HepG2 (cell line): ENCODE data around the gene USH2A. TPM values are rescaled to one million over a fixed set of nuclear protein-coding genes. Genes with fewer than 3 reads are reported as not detected.

Experiments
- ATAC-seq: fragments of 200-7000 bp; cut with Tn5 transposase; 3 replicates; pipeline ENCODE4 v1.9.1; 2020; ENCODE audit warnings: mild to moderate bottlenecking, moderate library complexity
- BruUV-seq: library from RNA; stranded (reverse); fragments of 400-500 nt; replicated peaks from 2 replicates; lab custom pipeline; 2021; lab: Mats Ljungman, UMichigan
- CTCF ChIA-PET: fragments of 300-600 bp; formaldehyde crosslinking; extraction: SDS; loops from one replicate; lab custom pipeline; 2021; ENCODE audit warnings: low total read pairs, inconsistent platforms, low intra/inter-chr PET ratio; lab: Yijun Ruan, JAX
- POLR2A ChIA-PET: fragments of 350-600 bp; sonication (Branson Sonifier 250); formaldehyde crosslinking; loops from one replicate; lab custom pipeline; 2020; ENCODE audit warnings: antibody characterized with exemption, inconsistent platforms; lab: Yijun Ruan, JAX
- DNase-seq: peaks from one replicate; pipeline ENCODE4 v3.0.0-alpha.2; 2015; ENCODE audit warnings: low spot score
- FAIRE-seq: peaks from 3 replicates; lab custom pipeline; 2011; peaks lifted over from hg19 to GRCh38; lab: Jason Lieb, UNC
- H2AFZ ChIP-seq: one replicate; pipeline ENCODE4 v1.6.1; 2011; ENCODE audit warnings: low read length, inconsistent platforms
- H3K27ac ChIP-seq: fragments of 300-600 bp; 3 replicates; pipeline ENCODE4 v1.8.0; 2011; ENCODE audit warnings: mixed run types, mild to moderate bottlenecking, mixed read lengths, low read length, inconsistent platforms; ENCODE audit not compliant: insufficient read depth; ENCODE audit errors: extremely low read length
- H3K27me3 ChIP-seq, 2 experiments: fragments of 200-600 bp in 1 of 2; 2 replicates in 1 of 2; 3 replicates in 1 of 2; pipeline versions ENCODE4 v1.6.0 to v1.8.0; 2011; ENCODE audit warnings: low read length in 2 of 2, mild to moderate bottlenecking in 2 of 2, moderate library complexity in 2 of 2, inconsistent platforms in 1 of 2; ENCODE audit not compliant: insufficient read depth in 2 of 2, control insufficient read depth in 1 of 2
- H3K36me3 ChIP-seq, 2 experiments: fragments of 200-600 bp in 1 of 2; replicated peaks in 1 of 2; 2 replicates in 1 of 2; 3 replicates in 1 of 2; pipeline versions ENCODE4 v1.5.1 to v1.8.0; 2011; ENCODE audit warnings: low read length in 2 of 2, inconsistent platforms in 1 of 2; ENCODE audit not compliant: insufficient read depth in 2 of 2, control insufficient read depth in 1 of 2
- H3K4me1 ChIP-seq: 2 replicates; pipeline ENCODE4 v1.5.1; 2012; ENCODE audit warnings: low read length, inconsistent platforms; ENCODE audit not compliant: insufficient read depth
- H3K4me2 ChIP-seq: 2 replicates; pipeline ENCODE4 v1.6.0; 2011; ENCODE audit warnings: low read depth, low read length, inconsistent platforms
- H3K4me3 ChIP-seq, 3 experiments: fragments of 200-600 bp in 1 of 3; sonication (generic), shearing (Covaris generic) in 1 of 3; replicated peaks in 1 of 3; 2 replicates each; pipeline ENCODE4 v1.5.1; 2011 to 2016; ENCODE audit warnings: low read length in 3 of 3, inconsistent platforms in 2 of 3, low read depth in 2 of 3, mild to moderate bottlenecking in 2 of 3, control low read depth in 1 of 3, mixed read lengths in 1 of 3; ENCODE audit not compliant: insufficient read depth in 1 of 3
- H3K79me2 ChIP-seq: one replicate; pipeline ENCODE4 v1.6.1; 2011; ENCODE audit warnings: low read length, inconsistent platforms; ENCODE audit not compliant: insufficient read depth
- H3K9ac ChIP-seq: 2 replicates; pipeline ENCODE4 v1.6.0; 2011; ENCODE audit warnings: mild to moderate bottlenecking, low read depth, low read length, inconsistent platforms; ENCODE audit not compliant: insufficient read depth
- H3K9me3 ChIP-seq: 2 replicates; pipeline ENCODE4 v1.5.1; 2012; ENCODE audit warnings: mild to moderate bottlenecking, low read length
- H4K20me1 ChIP-seq: 2 replicates; pipeline ENCODE4 v1.6.0; 2011; ENCODE audit warnings: inconsistent platforms, mild to moderate bottlenecking, low read length, moderate library complexity; ENCODE audit not compliant: insufficient read depth
- BCLAF1 ChIP-seq: fragments of 450-650 bp; IDR thresholded peaks from 2 replicates; pipeline ENCODE4 v1.6.1; 2017; ENCODE audit warnings: mild to moderate bottlenecking
- CEBPZ ChIP-seq: IDR thresholded peaks from 2 replicates; pipeline ENCODE4 v1.6.1; 2012; ENCODE audit warnings: low read length, improper control_type of control experiment
- CREBL2 ChIP-seq: sonication (generic); formaldehyde crosslinking; IDR thresholded peaks from 2 replicates; pipeline ENCODE4 v1.8.1; 2023; ENCODE audit warnings: missing genetic modification reagents, mild to moderate bottlenecking, borderline replicate concordance
- LCORL ChIP-seq, 2 experiments: fragments of 450-650 bp in 1 of 2; sonication (generic) in 1 of 2; formaldehyde crosslinking in 1 of 2; IDR thresholded peaks; 2 replicates each; pipeline versions ENCODE4 v1.5.0 to v1.6.1; 2017 to 2020; ENCODE audit warnings: antibody characterized with exemption in 1 of 2, missing genetic modification reagents in 1 of 2
- MED8 ChIP-seq: sonication (generic); formaldehyde crosslinking; IDR thresholded peaks from 2 replicates; pipeline ENCODE4 v1.8.1; 2023; ENCODE audit warnings: mild to moderate bottlenecking, missing genetic modification reagents; ENCODE audit not compliant: insufficient replicate concordance
- MXD4 ChIP-seq: IDR thresholded peaks from 2 replicates; pipeline ENCODE4 v1.6.1; 2016; ENCODE audit warnings: mild to moderate bottlenecking, missing biosample characterization, missing genetic modification reagents
- NCOR1 ChIP-seq: fragments of 200-600 bp; sonication (generic); IDR thresholded peaks from 2 replicates; pipeline ENCODE4 v1.7.0; 2017; ENCODE audit warnings: antibody characterized with exemption, low read length, borderline replicate concordance
- NR0B2 ChIP-seq: sonication (generic); formaldehyde crosslinking; IDR thresholded peaks from 2 replicates; pipeline ENCODE4 v1.4.0; 2020; ENCODE audit warnings: mild to moderate bottlenecking, missing genetic modification reagents
- RCOR2 ChIP-seq: IDR thresholded peaks from 2 replicates; pipeline ENCODE4 v1.6.1; 2016; ENCODE audit warnings: missing biosample characterization, missing genetic modification reagents
- REXO4 ChIP-seq: sonication (generic); formaldehyde crosslinking; IDR thresholded peaks from 2 replicates; pipeline ENCODE4 v1.8.0; 2022; ENCODE audit warnings: missing genetic modification reagents, mild to moderate bottlenecking, borderline replicate concordance
- SSRP1 ChIP-seq: IDR thresholded peaks from 2 replicates; pipeline ENCODE4 v1.6.1; 2016; ENCODE audit warnings: control low read depth
- ZBTB46 ChIP-seq: sonication (generic); formaldehyde crosslinking; IDR thresholded peaks from 2 replicates; pipeline ENCODE4 v1.4.0; 2020; ENCODE audit warnings: mild to moderate bottlenecking, missing genetic modification reagents, borderline replicate concordance
- ZFP62 ChIP-seq: sonication (generic); formaldehyde crosslinking; IDR thresholded peaks from 2 replicates; pipeline ENCODE4 v1.4.0; 2020; ENCODE audit warnings: missing genetic modification reagents
- ZNF619 ChIP-seq: sonication (generic); formaldehyde crosslinking; IDR thresholded peaks from 2 replicates; pipeline ENCODE4 v1.4.0; 2020; ENCODE audit warnings: mild to moderate bottlenecking, missing genetic modification reagents
- ZNF644 ChIP-seq: IDR thresholded peaks from 2 replicates; pipeline ENCODE4 v1.6.1; 2016; ENCODE audit warnings: low read depth
- ZNF768 ChIP-seq: sonication (generic); formaldehyde crosslinking; IDR thresholded peaks from 2 replicates; pipeline ENCODE4 v1.4.0; 2020; ENCODE audit warnings: missing genetic modification reagents
- ZNF83 ChIP-seq: sonication (generic); formaldehyde crosslinking; IDR thresholded peaks from 2 replicates; pipeline ENCODE4 v1.4.0; 2020; ENCODE audit warnings: missing genetic modification reagents, mild to moderate bottlenecking, borderline replicate concordance
- WGBS: methylation state at CpG from one replicate; pipeline ENCODE4 v1.1.6; 2017; ENCODE audit warnings: low lambda C conversion rate; 5-methylcytosine and 5-hydroxymethylcytosine counted together
- in situ Hi-C: cut with HindIII; loops from 2 replicates; pipeline ENCODE4 v1.10.0; 2017; ENCODE audit warnings: low pct_unique_long_range_greater_than_20kb; ENCODE audit not compliant: extremely low pct_ligation_motif_present
- intact Hi-C: fragments of 100-400 bp; cut with micrococcal nuclease; formaldehyde crosslinking; loops from one replicate; pipeline ENCODE4 v1.10.0; 2022; ENCODE audit not compliant: unreplicated experiment
- polyA plus RNA-seq, 8 experiments: library from polyadenylated mRNA; depleted of rRNA in 3 of 8; stranded (reverse) in 7 of 8; unstranded in 1 of 8; fragments of >200 nt; fragmentation: Illumina TruSeq in 4 of 8; extraction: Trizol in 4 of 8; gene quantifications; 2 replicates each; pipeline versions ENCODE4 v1.2.1 to v1.2.3, GENCODE V29; 2011 to 2016; ENCODE audit warnings: low read depth in 4 of 8, missing spikeins in 1 of 8, mixed read lengths in 1 of 8; ENCODE audit not compliant: insufficient read depth in 1 of 8
- total RNA-seq, 5 experiments: library from RNA; depleted of rRNA; stranded (reverse); fragments of >200 nt; fragmentation: Illumina TruSeq; extraction: Trizol; gene quantifications; 2 replicates each; pipeline ENCODE4 v1.2.3, GENCODE V29; 2016; ENCODE audit warnings: low read depth in 1 of 5

The USH2A gene
- total and polyA plus RNA-seq, 2 of the 13 experiments (the other 11 are each of a cell fraction or from before 2014, with no cell fraction given), result 0.02 TPM; not detected in 1

- H3K4me1 ChIP-seq, result no peaks in the 10 kb centered on the region
- TF ChIP-seq CREBL2 (CRISPR knock-in tag) (no peak), ZNF768 (CRISPR knock-in tag) (no peak), ZBTB46 (CRISPR knock-in tag) (no peak), RCOR2 (CRISPR knock-in tag) (no peak), ZNF83 (CRISPR knock-in tag) (no peak), NCOR1 (no peak), ZNF619 (CRISPR knock-in tag) (no peak), LCORL (IDR thresholded peaks at IDR 0.05) (no peak), LCORL (CRISPR knock-in tag; IDR thresholded peaks at IDR 0.05) (no peak), CEBPZ (no peak), ZNF644 (CRISPR knock-in tag) (no peak), REXO4 (CRISPR knock-in tag) (no peak), BCLAF1 (no peak), SSRP1 (CRISPR knock-in tag) (no peak), ZFP62 (no peak), MXD4 (CRISPR knock-in tag) (no peak), NR0B2 (no peak), MED8 (CRISPR knock-in tag) (no peak)
- intact Hi-C loops (no loop called here), in situ Hi-C loops (no loop called here)
- H3K4me2 ChIP-seq, result no peak overlapping the region
- no peaks in the 10 kb centered on the region for H4K20me1 ChIP-seq
- H3K4me3 ChIP-seq, result no peak overlapping the region
- ChIA-PET CTCF (no interaction called here), POLR2A (no interaction called here)
- H3K79me2 ChIP-seq, result no peaks in the 10 kb centered on the region
- H3K9me3 ChIP-seq, result no peaks in the 10 kb centered on the region
- no peak for DNase-seq
- no TSS peak for BruUV-seq
- no peak for ATAC-seq
- WGBS, result 2% methylated on average over 4 of the region's 4 CpGs
- no peaks in the 10 kb centered on the region for H3K27me3 ChIP-seq
- FAIRE-seq, result no peak
- H3K9ac ChIP-seq, result no peak overlapping the region
- H3K36me3 ChIP-seq, result no peaks in the 10 kb centered on the region
- no peak overlapping the region for H2AFZ ChIP-seq
- H3K27ac ChIP-seq, result no peak overlapping the region
These were observed 669.1 kb downstream of the USH2A start for GRCh38 chr1:215754112-215754511.
